Vagina (tissue), 2 donors: ENCODE results near the gene TMEM30A.

Source experiments
- POLR2A ChIP-seq, 2 donors: fragments of 450-650 bp; IDR thresholded peaks; one replicate each; pipeline ENCODE4 v1.6.1; 2017; ENCODE audit warnings: antibody characterized with exemption in 2 of 2, mild to moderate bottlenecking in 2 of 2, moderate library complexity in 2 of 2
- TF ChIP-seq, protein P1 (sequence below), 3 experiments: fragments of 450-650 bp in 2 of 3; fragments of 200-600 bp in 1 of 3; sonication (generic) in 1 of 3; IDR thresholded peaks; one replicate each; pipeline ENCODE4 v1.5.1; 2017 to 2019; ENCODE audit warnings: antibody characterized with exemption in 3 of 3, mild to moderate bottlenecking in 2 of 3, moderate library complexity in 2 of 3

GRCh38 chr6:75299801-75300530, 15.4 kb upstream of the TMEM30A start:
- TF ChIP-seq, protein P1, sequence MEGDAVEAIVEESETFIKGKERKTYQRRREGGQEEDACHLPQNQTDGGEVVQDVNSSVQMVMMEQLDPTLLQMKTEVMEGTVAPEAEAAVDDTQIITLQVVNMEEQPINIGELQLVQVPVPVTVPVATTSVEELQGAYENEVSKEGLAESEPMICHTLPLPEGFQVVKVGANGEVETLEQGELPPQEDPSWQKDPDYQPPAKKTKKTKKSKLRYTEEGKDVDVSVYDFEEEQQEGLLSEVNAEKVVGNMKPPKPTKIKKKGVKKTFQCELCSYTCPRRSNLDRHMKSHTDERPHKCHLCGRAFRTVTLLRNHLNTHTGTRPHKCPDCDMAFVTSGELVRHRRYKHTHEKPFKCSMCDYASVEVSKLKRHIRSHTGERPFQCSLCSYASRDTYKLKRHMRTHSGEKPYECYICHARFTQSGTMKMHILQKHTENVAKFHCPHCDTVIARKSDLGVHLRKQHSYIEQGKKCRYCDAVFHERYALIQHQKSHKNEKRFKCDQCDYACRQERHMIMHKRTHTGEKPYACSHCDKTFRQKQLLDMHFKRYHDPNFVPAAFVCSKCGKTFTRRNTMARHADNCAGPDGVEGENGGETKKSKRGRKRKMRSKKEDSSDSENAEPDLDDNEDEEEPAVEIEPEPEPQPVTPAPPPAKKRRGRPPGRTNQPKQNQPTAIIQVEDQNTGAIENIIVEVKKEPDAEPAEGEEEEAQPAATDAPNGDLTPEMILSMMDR (IDR thresholded peaks at IDR 0.05) = no peak
- TF ChIP-seq POLR2A (IDR thresholded peaks at IDR 0.05) = no peak
